Kidney glomerular epithelial cell (primary cell): ENCODE results near the gene PLEKHF1.
A peak's percentile ranks its signal among the peaks of the same experiment; 100 is the strongest.
"Not testable (repeated sequence)": the region's sequence is repeated elsewhere in the genome, so short reads cannot be mapped to it uniquely, and the experiment has no call there.

Experiments
- DNase-seq: peaks from one replicate; lab custom pipeline; 2025; lab: John Stamatoyannopoulos, UW

The PLEKHF1 gene

GRCh38 chr19:29702161-29702962 is 37.1 kb downstream of the PLEKHF1 start:
- DNase-seq, result no peak

GRCh38 chr19:29702963-29703320 is 37.7 kb downstream of the PLEKHF1 start:
- no peak for DNase-seq

GRCh38 chr19:29704562-29705558 is 39.6 kb downstream of the PLEKHF1 start:
- DNase-seq, result no peak

- no peak for DNase-seq
These were observed 40.4 kb downstream of the PLEKHF1 start for GRCh38 chr19:29705706-29706105.

GRCh38 chr19:29706635-29707034 is 41.4 kb downstream of the PLEKHF1 start:
- no peak for DNase-seq

- no peak for DNase-seq
These were observed 43.5 kb downstream of the PLEKHF1 start for GRCh38 chr19:29708554-29709439.

GRCh38 chr19:29709440-29709798 is 44.2 kb downstream of the PLEKHF1 start:
- DNase-seq, result not testable (repeated sequence)

- DNase-seq, result no peak
These were observed 46.4 kb downstream of the PLEKHF1 start for GRCh38 chr19:29711584-29712132.

GRCh38 chr19:29712744-29713516 is 47.7 kb downstream of the PLEKHF1 start:
- no peak for DNase-seq

GRCh38 chr19:29714371-29714952 is 49.2 kb downstream of the PLEKHF1 start:
- no peak for DNase-seq

GRCh38 chr19:29714953-29715700 is 49.9 kb downstream of the PLEKHF1 start, which contains the start of gene C19orf12:
Gene C19orf12, minus strand, starts transcription at chr19:29715261. Its CDS starts 6,848 bp downstream, at chr19:29708413.
- DNase-seq, result peak; percentile 63

- no peak for DNase-seq
These were observed 50.7 kb downstream of the PLEKHF1 start for GRCh38 chr19:29715701-29716581.

GRCh38 chr19:29717051-29717450 is 51.8 kb downstream of the PLEKHF1 start:
- no peak for DNase-seq

- DNase-seq, result no peak
These were observed 58.9 kb downstream of the PLEKHF1 start for GRCh38 chr19:29724102-29724641.

GRCh38 chr19:29724746-29725145 is 59.5 kb downstream of the PLEKHF1 start:
- no peak for DNase-seq
